ENCODE results near the gene ATG5.
"Not testable (repeated sequence)": the region's sequence is repeated elsewhere in the genome, so short reads cannot be mapped to it uniquely, and the experiment has no call there.

The ATG5 gene

DNA sequence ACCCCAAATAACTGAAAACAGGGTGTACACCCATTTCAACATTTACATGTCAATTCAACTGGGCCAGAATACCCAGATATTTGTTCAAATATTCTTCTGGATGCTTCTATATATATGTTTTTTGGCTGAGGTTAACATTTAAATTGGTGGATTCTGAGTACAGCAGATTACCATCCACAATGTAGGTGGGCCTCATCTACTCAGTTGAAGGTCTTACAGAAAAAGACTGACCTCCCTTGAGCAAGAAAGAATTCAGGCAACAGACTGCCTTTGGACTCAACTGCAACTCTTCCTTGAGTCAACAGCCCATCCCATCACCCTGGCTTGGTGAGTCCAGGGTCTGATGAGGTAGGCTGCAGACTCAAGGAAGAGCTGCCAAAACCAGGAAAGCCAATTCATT lies 84.1 kb downstream of the ATG5 start:
- Histone ChIP-seq H3K9ac (ENCODE audit: low read length) (no peak overlapping the region), H3K9me3 (ENCODE audit: low read length) (no peaks in the 10 kb centered on the region), H3K36me3 (ENCODE audit: insufficient read depth, low read length) (no peaks in the 10 kb centered on the region), H3K27me3 (ENCODE audit: control insufficient read depth in 1 of 2, insufficient read depth in 2 of 2, low read length in 2 of 2) (no peaks in the 10 kb centered on the region), H3K27ac (ENCODE audit: low read depth, low read length) (no peak overlapping the region), H3K4me3 (ENCODE audit: low read depth in 1 of 2, low read length in 2 of 2) (no peak overlapping the region), H3K4me1 (ENCODE audit: insufficient read depth, low read length) (no peaks in the 10 kb centered on the region)

GRCh38 chr6:106237286-106237685 lies 88.3 kb downstream of the ATG5 start:
- H3K9me3 ChIP-seq (ENCODE audit: low read length): no peaks in the 10 kb centered on the region
- H3K36me3 ChIP-seq (ENCODE audit: insufficient read depth, low read length): no peaks in the 10 kb centered on the region
- no peaks in the 10 kb centered on the region for H3K4me1 ChIP-seq (ENCODE audit: insufficient read depth, low read length)
- no peaks in the 10 kb centered on the region for H3K27me3 ChIP-seq (ENCODE audit: control insufficient read depth in 1 of 2, insufficient read depth in 2 of 2, low read length in 2 of 2)
- no peak overlapping the region for H3K4me3 ChIP-seq (ENCODE audit: low read depth in 1 of 2, low read length in 2 of 2)
- no peak overlapping the region for H3K9ac ChIP-seq (ENCODE audit: low read length)
- H3K27ac ChIP-seq (ENCODE audit: low read depth, low read length): no peak overlapping the region

DNA sequence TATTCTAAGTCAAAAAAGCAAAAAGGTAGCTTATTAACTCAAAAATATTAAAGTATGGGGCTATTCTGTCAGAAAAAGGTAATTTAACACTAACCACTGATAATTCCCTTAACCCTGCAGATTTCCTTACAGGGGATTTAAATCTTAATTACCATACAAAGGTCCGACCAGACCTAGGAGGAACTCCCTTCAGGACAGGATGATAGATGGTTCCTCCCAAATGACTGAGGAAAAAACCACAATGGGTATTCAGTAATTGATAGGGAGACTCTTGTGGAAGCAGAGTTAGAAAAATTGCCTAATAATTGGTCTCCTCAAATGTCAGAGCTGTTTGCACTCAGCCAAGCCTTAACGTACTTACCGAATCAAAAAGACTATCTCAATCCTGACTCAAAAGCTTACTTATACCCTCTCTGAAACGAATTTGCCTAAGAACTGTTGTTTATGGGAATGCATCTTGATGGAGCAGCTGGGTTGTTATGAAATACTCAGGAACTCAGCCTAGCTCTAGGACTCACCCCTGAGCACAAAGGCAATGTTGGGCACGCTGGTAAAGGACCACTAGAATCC lies 95.6 kb downstream of the ATG5 start:
- not testable (repeated sequence) for H3K27me3 ChIP-seq (ENCODE audit: control insufficient read depth in 1 of 2, insufficient read depth in 2 of 2, low read length in 2 of 2); H3K36me3 ChIP-seq (ENCODE audit: insufficient read depth, low read length); H3K9me3 ChIP-seq (ENCODE audit: low read length); H3K4me1 ChIP-seq (ENCODE audit: insufficient read depth, low read length); H3K27ac ChIP-seq (ENCODE audit: low read depth, low read length); H3K9ac ChIP-seq (ENCODE audit: low read length); H3K4me3 ChIP-seq (ENCODE audit: low read depth in 1 of 2, low read length in 2 of 2)

- no peaks in the 10 kb centered on the region for H3K36me3 ChIP-seq (ENCODE audit: insufficient read depth, low read length)
- no peaks in the 10 kb centered on the region for H3K9me3 ChIP-seq (ENCODE audit: low read length)
- H3K27ac ChIP-seq (ENCODE audit: low read depth, low read length): no peak overlapping the region
- no peaks in the 10 kb centered on the region for H3K27me3 ChIP-seq (ENCODE audit: control insufficient read depth in 1 of 2, insufficient read depth in 2 of 2, low read length in 2 of 2)
- no peak overlapping the region for H3K4me3 ChIP-seq (ENCODE audit: low read depth in 1 of 2, low read length in 2 of 2)
- no peaks in the 10 kb centered on the region for H3K4me1 ChIP-seq (ENCODE audit: insufficient read depth, low read length)
- H3K9ac ChIP-seq (ENCODE audit: low read length): no peak overlapping the region
Observed at GRCh38 chr6:106227612-106228507, 97.7 kb downstream of the ATG5 start.

- no peaks in the 10 kb centered on the region for H3K36me3 ChIP-seq (ENCODE audit: insufficient read depth, low read length)
- no peaks in the 10 kb centered on the region for H3K27me3 ChIP-seq (ENCODE audit: control insufficient read depth in 1 of 2, insufficient read depth in 2 of 2, low read length in 2 of 2)
- H3K4me1 ChIP-seq (ENCODE audit: insufficient read depth, low read length): no peaks in the 10 kb centered on the region
- H3K9me3 ChIP-seq (ENCODE audit: low read length): no peaks in the 10 kb centered on the region
- no peak overlapping the region for H3K4me3 ChIP-seq (ENCODE audit: low read depth in 1 of 2, low read length in 2 of 2)
- H3K27ac ChIP-seq (ENCODE audit: low read depth, low read length): no peak overlapping the region
- no peak overlapping the region for H3K9ac ChIP-seq (ENCODE audit: low read length)
Observed at GRCh38 chr6:106226676-106227075, 98.9 kb downstream of the ATG5 start.

DNA sequence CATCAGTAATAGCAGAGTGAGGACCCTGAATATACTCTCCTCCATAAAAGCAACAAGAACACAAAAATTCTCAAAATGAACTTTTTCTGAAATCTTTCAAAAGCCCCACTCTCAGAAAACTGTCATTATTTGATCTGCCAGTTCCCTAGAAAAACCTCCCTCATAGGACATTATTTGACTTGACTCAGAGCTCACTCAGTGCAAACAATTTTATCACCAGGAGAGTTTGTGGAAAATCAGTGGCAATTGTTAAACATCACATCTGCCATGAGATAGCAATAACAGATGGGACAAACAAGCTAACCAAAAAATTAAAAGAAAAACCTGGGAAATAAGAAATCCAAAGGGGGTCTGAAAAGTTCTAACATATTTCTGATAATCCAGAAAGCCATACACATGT lies 100.0 kb downstream of the ATG5 start:
- no peaks in the 10 kb centered on the region for H3K36me3 ChIP-seq (ENCODE audit: insufficient read depth, low read length)
- no peaks in the 10 kb centered on the region for H3K27me3 ChIP-seq (ENCODE audit: control insufficient read depth in 1 of 2, insufficient read depth in 2 of 2, low read length in 2 of 2)
- H3K9ac ChIP-seq (ENCODE audit: low read length): no peak overlapping the region
- no peaks in the 10 kb centered on the region for H3K4me1 ChIP-seq (ENCODE audit: insufficient read depth, low read length)
- H3K27ac ChIP-seq (ENCODE audit: low read depth, low read length): no peak overlapping the region
- no peak overlapping the region for H3K4me3 ChIP-seq (ENCODE audit: low read depth in 1 of 2, low read length in 2 of 2)
- H3K9me3 ChIP-seq (ENCODE audit: low read length): no peaks in the 10 kb centered on the region

- Histone ChIP-seq H3K9me3 (ENCODE audit: low read length) (no peaks in the 10 kb centered on the region), H3K27ac (ENCODE audit: low read depth, low read length) (no peak overlapping the region), H3K27me3 (ENCODE audit: control insufficient read depth in 1 of 2, insufficient read depth in 2 of 2, low read length in 2 of 2) (no peaks in the 10 kb centered on the region), H3K9ac (ENCODE audit: low read length) (no peak overlapping the region), H3K4me1 (ENCODE audit: insufficient read depth, low read length) (no peaks in the 10 kb centered on the region), H3K36me3 (ENCODE audit: insufficient read depth, low read length) (no peaks in the 10 kb centered on the region), H3K4me3 (ENCODE audit: low read depth in 1 of 2, low read length in 2 of 2) (no peak overlapping the region)
Observed at GRCh38 chr6:106223300-106223930, 102.1 kb downstream of the ATG5 start.

DNA sequence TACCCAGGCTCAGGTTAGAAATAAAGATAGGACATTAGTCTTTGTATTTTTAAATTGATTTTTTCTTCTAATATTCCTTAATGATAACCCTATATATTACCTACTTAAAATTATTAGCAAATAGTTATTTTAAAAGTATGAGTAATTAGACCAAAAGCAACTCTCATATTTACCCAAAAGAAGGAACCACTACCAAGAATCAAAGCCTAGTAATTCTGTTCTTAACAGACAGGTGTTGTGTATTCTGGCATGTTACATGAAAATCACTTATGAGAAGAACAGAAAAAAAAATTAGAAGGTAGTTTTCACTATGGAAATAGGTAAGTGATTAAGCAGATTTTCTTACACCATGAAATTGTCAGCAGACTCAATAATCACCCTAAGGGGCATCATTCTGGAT lies 105.1 kb downstream of the ATG5 start:
- no peak overlapping the region for H3K4me3 ChIP-seq (ENCODE audit: low read depth in 1 of 2, low read length in 2 of 2)
- no peaks in the 10 kb centered on the region for H3K36me3 ChIP-seq (ENCODE audit: insufficient read depth, low read length)
- H3K27ac ChIP-seq (ENCODE audit: low read depth, low read length): no peak overlapping the region
- no peaks in the 10 kb centered on the region for H3K27me3 ChIP-seq (ENCODE audit: control insufficient read depth in 1 of 2, insufficient read depth in 2 of 2, low read length in 2 of 2)
- no peak overlapping the region for H3K9ac ChIP-seq (ENCODE audit: low read length)
- H3K9me3 ChIP-seq (ENCODE audit: low read length): no peaks in the 10 kb centered on the region
- H3K4me1 ChIP-seq (ENCODE audit: insufficient read depth, low read length): no peaks in the 10 kb centered on the region

GRCh38 chr6:106216527-106216926 lies 109.0 kb downstream of the ATG5 start:
- Histone ChIP-seq H3K9me3 (ENCODE audit: low read length) (no peaks in the 10 kb centered on the region), H3K9ac (ENCODE audit: low read length) (no peak overlapping the region), H3K36me3 (ENCODE audit: insufficient read depth, low read length) (no peaks in the 10 kb centered on the region), H3K4me1 (ENCODE audit: insufficient read depth, low read length) (no peaks in the 10 kb centered on the region), H3K27me3 (ENCODE audit: control insufficient read depth in 1 of 2, insufficient read depth in 2 of 2, low read length in 2 of 2) (no peaks in the 10 kb centered on the region), H3K4me3 (ENCODE audit: low read depth in 1 of 2, low read length in 2 of 2) (no peak overlapping the region), H3K27ac (ENCODE audit: low read depth, low read length) (no peak overlapping the region)

- Histone ChIP-seq H3K27ac (ENCODE audit: low read depth, low read length) (no peak overlapping the region), H3K4me1 (ENCODE audit: insufficient read depth, low read length) (no peaks in the 10 kb centered on the region), H3K9ac (ENCODE audit: low read length) (no peak overlapping the region), H3K9me3 (ENCODE audit: low read length) (no peaks in the 10 kb centered on the region), H3K36me3 (ENCODE audit: insufficient read depth, low read length) (no peaks in the 10 kb centered on the region), H3K4me3 (ENCODE audit: low read depth in 1 of 2, low read length in 2 of 2) (no peak overlapping the region), H3K27me3 (ENCODE audit: control insufficient read depth in 1 of 2, insufficient read depth in 2 of 2, low read length in 2 of 2) (no peaks in the 10 kb centered on the region)
Observed at GRCh38 chr6:106215608-106216007, 110.0 kb downstream of the ATG5 start.

- Histone ChIP-seq H3K36me3 (ENCODE audit: insufficient read depth, low read length) (no peaks in the 10 kb centered on the region), H3K9ac (ENCODE audit: low read length) (no peak overlapping the region), H3K27ac (ENCODE audit: low read depth, low read length) (no peak overlapping the region), H3K9me3 (ENCODE audit: low read length) (no peaks in the 10 kb centered on the region), H3K27me3 (ENCODE audit: control insufficient read depth in 1 of 2, insufficient read depth in 2 of 2, low read length in 2 of 2) (no peaks in the 10 kb centered on the region), H3K4me1 (ENCODE audit: insufficient read depth, low read length) (no peaks in the 10 kb centered on the region), H3K4me3 (ENCODE audit: low read depth in 1 of 2, low read length in 2 of 2) (no peak overlapping the region)
Observed at GRCh38 chr6:106214531-106214930, 111.0 kb downstream of the ATG5 start.
